ENCODE measurements around the gene NLGN1.
"Not testable (repeated sequence)": the region's sequence is repeated elsewhere in the genome, so short reads cannot be mapped to it uniquely, and the experiment has no call there.

NLGN1 gene

DNA sequence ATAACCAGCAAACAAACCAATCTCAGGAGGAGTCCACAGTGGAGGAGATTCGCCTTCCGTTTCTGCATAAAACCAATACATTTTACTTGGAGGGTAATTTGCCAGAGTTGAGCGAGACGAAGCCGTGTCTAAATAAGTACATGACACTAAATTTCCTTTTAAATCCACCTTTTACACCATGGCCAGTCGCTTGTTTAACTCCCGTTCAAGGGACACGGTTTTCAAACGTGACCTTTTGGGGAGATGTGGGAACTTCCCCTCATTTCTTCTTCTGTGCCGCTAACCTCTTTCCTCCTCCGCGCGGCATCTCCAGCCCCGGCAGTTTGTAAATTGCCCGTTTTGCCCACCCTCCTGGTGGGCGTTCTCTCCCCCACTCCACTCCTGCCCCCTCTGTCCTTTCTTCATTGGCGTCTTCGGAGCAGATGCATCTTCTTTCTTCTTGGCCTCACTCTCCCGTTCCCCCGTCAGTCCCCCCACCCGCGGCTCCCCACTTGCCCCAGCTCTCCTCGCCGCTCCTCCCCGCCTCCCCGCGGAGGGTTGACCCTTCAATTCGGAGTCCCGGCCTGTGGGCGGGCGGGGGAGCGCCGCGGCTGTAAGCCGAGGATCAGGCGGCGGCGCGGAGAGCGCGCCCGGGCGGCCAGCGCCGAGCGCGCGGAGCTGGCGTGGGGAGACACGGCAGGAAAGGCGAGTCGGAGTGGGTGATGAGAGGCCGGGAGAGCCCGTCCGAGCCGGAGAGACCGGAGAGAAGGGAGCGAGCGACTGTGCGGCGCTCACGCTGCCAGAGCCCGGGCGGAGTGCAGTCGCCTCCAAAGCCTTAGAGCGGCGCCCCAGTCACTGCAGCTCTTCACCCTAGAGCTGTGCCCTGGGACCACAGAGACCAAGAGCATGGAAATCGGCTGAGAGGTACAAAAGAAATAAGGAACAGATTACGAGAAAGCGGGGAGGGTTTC lies at the start of gene NLGN1:
Gene NLGN1, plus strand, starts transcription at position 584 of the 950 bp plus-strand sequence.
- peak; percentile 67 for DNase-seq

DNA sequence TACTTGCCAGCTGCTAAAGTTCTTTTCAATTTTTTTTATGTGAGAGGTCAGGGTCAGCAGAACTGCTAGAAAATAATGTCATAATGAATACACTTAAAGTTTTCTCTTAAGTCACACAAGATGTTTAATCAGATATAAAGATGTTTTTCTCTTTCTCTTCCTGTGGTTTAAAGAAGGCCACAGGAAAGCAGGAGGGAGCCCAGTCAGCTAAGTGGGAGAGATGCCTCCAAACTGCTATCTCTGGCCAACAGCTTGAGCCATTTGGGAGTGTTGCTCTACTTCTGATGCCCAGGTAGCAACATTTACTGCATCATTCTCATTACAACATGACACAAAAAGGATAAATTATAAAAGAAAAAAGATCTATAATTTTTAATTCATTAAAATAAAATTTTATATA lies 45.7 kb upstream of the NLGN1 start:
- DNase-seq: no peak

DNA sequence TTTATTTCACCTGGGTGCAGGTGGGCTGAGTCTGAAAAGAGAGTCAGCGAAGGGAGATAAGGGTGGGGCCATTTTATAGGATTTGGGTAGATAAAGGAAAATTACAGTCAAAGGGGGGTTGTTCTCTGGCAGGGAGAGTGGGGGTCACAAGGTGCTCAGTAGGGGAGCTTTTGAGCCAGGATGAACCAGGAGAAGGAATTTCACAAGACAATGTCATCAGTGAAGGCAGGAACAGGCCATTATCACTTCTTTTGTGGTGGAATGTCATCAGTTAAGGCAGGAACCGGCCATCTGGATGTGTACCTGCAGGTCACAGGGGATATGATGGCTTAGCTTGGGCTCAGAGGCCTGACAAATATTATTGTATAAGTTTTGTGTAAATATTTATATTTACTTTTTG lies 44.4 kb upstream of the NLGN1 start:
- DNase-seq: not testable (repeated sequence)

DNA sequence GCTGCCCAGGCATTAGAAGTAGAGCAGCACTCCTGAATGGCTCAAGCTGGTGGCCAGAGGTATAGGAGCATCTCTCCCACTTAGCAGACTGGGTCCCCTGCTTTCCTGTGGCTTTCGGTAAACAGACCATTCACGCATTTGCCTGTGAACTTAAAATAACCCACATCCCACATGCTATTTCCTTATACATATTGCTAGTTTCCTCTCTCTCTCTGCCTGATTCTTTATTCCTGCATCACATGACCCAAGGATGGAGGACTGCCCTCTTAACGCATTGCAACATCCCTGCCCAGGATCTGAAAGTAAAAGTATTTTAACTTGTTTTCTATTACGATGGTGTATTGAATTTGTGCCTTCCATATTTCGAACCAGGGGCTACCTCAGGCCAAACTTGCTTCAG lies 43.4 kb upstream of the NLGN1 start:
- no peak for DNase-seq

DNA sequence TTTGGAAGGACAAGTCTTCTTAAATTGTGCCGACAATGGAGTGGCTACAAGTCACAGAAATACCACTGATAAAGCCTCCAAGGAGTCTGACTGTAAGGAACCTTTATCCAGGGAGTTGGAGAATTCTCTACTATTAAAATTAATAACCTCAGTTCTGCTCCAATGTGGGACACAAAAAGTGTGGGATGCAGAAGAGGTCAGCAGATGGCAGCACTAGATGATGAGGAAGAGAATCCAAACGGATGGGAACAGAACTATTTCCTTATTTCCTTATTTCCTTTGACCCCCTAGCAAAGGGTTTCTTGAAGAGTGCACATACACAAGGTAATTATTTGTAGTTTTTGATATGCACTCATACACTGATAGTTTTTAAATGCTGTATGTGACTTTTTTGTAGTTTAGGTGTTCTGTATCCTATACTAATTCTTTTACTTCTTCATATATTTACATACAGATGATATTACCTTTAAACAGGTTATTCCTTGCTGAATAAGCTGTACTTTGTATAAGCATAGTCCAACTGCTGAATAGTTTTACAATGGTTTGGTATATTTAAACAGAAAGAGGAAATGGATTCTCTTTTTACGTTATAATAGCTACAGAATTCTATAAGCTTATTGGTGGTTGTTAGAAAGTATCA lies 25.6 kb upstream of the NLGN1 start:
- peak; percentile 3 for DNase-seq

DNA sequence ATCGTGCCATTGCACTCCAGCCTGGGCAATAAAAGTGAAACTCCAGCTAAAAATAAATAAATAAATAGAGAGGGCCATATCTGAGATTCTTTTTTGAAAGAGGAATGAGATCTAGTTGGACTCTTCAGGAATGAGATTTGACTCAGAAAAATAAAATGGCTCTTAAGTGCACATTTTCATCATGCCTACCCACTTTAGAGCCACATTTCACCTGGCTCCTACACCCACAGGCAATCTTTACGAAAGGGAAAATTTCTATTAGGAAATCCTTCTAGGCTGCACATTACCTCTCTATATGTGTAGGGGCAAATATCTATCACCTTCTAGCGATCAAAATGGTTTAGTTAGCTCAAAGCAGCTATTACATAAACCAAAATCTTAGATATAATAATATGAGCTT lies 16.9 kb upstream of the NLGN1 start:
- no peak for DNase-seq

DNA sequence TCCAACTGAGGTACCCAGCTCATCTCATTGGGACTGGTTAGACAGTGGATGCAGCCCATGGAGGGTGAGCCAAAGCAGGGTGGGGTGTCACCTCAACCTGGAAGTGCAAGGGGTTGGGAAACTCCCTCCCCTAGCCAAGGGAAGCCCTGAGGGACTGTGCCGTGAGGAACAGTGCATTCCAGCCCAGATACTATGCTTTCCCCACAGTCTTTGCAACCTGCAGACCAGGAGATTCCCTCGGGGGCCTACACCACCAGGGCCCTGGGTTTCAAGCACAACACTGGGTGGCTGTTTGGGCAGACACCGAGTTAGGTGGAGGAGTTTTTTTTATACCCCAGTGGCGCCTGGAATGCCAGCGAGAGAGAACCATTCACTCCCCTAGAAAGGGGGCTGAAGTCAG lies 15.6 kb upstream of the NLGN1 start:
- not testable (repeated sequence) for DNase-seq

DNA sequence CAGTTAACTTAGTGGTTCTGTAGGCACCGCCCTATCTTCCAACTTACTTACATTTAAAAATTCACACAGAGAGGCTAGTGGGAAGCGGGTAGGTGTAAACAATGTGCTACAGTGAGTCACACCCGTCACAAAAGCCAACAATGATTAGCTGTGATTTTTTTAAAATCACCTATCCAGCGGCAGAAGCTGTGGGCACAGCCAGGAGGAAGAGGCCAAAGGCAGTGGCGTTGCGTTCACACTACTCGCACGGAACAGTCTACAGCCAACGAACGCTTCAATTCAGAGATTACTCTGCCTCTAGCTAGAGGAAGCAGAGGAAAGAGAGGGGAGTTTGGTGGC lies 2.5 kb upstream of the NLGN1 start:
- DNase-seq: no peak

DNA sequence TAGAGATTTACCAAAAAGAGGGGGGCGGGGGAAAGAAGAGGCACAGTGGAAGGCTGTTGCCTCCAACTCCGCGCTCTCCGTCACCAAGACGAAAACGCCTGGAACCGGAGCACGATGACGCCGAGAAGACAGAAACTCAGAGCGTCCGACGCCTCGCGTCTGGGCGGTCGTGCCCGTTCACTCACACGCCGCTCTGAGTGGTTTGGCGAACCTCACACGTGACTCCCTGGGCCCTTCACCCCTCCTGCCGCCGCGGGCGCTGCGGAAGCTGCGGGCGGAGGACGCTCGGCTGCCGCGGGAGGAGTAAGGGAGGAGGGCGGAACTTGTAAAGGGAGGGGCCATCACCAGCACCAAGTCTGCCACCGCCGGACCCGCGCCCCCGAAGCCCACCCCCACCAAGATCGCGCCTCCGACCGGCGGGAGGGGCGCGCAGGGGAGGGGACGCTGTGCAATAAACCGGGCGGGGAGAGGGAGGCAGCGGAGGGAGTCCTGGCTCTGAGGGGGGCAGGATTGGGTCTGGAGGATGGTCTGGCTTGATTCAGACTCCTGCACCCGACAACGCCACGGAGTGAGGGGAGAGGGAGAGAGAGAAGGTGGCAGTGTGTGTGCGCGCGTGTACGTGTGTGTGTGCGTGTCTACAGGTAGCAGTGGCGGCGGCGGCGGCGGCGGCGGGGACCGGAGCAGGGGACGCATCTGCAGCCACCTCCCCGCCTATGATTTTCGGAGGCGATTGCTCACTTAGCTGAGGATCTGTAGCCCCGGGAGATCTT lies 1.9 kb upstream of the NLGN1 start:
- DNase-seq: peak; percentile 93

DNA sequence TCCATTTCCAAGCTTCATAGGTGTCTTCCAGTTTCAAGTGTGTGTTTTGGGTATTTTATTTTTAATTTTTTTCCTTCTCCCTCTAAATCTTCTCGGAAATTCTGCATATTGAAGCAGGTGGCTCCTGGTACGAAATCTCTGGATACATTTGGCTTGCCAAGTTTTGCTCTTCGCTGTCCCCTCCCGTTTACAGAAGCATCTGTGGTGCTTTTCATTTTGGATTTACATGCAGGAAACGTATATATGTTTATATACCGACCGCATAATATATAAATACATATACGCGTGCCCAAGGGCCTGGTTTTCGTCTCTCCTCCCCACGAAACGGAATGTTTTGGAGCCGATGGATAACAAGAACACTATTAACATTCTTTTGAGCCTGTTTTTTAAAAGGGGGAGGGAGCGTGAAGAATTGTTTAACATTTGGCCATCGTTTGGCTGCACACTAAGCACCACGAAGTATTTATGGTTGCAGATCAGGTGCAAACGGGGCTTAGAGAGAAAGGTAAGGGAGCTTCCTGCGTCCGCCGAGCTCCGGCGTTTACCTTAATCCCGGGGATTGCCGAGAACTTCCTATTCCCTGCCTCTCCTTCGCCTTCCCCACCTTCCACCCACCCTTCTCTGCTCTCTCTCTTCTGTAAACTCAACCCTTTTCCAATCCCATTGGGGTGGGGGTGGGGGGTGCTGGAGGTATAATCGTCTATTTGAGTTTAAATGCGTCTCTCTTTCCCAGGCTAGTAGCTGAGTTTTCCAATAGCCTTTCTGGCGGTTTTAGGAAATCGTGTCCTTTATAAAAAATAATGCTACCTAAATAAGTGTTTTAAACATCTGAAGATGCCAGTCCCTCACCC lies 1.1 kb upstream of the NLGN1 start:
- peak; percentile 39 for DNase-seq

DNA sequence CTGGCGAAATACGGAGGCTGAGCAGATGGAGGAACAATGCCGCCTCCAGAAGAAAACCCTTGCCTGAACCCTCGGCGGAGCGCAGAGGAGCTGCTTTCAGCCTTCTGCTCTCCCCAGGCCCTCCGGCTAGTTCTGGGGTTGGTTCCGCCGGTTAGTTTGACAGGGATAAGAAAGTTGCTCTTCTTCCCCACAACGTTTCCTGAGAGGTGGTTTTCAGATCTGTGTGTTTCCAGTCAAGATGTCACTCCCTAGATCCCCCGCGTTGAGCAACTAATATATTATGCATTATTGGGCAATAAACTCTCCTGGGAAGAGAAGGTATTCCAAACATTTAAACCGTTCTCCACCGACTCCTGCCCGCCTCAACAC lies 551 bp downstream of the NLGN1 start:
- DNase-seq: peak; percentile 67

DNA sequence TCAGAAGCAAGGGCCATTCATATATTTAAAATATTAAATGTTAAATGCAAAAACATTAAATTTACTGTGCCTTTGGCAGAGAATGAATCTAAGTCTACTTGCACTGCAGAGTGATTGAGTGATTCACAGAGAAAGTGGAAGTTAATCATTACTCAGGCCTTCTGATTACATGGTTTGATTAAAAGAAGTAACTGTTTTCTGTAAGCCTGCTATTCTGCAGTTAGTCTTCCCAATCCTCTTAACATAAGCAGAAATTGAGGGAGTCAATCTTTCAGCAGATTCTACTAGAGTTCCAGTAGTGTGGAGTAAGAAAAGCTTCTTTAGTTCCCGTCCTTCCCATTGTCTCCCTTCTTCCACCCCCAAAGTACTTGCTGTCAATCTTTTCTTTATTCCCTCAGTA lies 1.5 kb downstream of the NLGN1 start:
- no peak for DNase-seq

DNA sequence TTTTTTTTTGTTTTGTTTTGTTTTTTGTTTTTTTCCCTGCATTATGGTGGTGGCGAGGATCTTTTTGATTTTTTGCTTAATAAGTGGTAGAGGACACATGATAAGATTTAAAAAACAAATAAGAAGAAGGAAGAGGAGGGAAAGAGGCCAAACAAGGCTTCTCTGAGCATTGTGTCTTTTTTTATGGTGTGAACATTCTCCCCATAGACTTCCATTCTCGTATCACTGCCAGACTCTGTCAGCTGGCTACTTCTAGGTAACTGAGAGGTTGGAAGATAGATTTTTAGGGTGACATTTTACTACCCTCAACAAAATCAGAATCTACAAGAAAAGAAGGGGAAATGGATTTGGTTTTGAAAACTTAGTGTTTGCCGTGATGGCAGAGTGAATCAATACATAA lies 3.8 kb downstream of the NLGN1 start:
- no peak for DNase-seq

DNA sequence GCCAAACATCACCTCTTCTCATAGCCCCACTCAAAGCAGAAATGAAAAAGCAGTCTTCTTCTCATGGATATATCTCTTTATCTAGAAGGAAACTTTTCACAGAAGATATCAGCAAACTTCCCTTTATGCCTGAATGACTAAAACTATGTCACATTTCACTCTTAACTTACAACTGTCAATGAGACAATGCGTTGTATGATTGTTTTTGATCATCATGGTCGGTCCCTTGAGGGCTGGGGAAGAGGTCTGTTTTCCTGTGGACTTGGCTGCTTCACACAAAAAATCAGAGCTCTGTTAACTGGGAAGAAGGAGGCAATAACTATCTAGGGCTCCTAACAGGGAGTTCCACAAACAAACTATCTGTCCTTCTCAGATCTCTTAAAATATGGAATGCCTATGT lies 5.1 kb downstream of the NLGN1 start:
- no peak for DNase-seq

DNA sequence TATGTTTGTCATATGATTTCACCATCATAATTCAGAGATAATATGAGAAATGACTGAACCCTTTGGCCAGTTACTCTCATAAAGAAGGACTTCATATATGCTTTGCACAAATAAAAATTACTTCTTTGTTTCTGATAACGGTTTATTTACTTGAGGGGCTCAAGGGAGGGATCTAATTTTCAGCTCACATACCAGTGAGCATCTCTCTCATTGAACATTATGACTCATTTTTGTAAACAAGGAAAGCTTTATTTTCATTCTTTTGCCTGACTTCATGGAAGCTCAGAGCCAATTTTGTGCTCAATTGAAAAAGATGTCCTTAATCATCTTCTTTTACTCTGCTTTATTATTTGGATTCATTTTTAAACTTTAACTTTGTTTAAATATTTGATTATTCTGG lies 5.8 kb downstream of the NLGN1 start:
- no peak for DNase-seq

DNA sequence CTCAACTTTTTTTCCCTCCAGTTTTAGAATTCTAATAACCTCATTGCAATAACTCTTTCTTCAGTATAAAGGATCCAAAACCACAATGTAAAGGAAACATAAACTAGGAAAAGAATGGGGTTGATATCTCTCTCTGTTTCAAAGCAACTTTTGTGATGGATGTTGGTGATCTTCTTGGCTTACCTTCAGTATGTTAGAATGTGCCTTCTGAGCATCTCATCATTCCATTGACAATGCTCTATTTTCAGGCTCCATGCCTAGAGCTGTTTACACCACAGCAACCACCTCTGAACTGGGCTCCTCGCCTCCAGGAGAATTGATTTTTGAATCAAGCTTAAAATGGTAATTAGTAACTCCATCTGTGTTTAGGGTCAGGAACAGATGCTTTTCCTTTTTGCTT lies 6.6 kb downstream of the NLGN1 start:
- DNase-seq: no peak

DNA sequence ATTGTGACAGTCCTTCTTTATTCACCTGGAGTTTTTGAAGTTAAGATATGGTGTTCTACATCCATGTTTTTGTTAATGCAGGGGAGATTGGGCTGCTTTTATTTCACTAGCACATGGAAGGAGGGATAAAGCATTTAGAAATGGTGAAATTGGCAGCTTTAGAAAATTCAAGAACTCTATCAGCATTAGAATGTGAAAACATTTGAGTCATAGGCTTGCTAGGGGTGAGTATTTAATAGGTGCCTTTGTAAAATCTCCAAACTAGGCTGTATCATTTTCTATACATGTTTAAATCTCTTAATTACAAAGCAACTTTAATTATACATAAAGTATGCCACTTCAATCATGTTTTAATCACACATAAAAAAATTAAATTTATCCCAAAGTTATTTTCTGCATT lies 12.9 kb downstream of the NLGN1 start:
- no peak for DNase-seq

DNA sequence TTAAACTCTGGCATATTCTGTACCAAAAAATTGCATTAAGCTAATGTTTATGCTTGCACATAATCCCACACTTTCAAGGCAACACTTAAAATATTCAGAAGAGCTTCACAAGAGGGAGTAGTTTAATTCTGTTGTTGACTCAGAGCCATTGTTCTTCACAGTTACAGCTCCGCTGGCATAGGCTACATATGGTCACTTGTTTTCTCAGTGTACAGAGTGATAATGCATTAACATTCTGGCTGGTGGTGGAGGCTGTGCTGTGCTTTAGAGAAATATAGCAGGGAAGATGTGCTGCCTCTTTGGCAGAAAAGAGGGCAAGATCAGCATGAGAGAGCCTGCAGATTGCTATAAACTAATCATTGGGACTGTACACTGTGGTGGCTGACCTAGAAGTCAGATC lies 13.3 kb downstream of the NLGN1 start:
- DNase-seq: peak; percentile 60

DNA sequence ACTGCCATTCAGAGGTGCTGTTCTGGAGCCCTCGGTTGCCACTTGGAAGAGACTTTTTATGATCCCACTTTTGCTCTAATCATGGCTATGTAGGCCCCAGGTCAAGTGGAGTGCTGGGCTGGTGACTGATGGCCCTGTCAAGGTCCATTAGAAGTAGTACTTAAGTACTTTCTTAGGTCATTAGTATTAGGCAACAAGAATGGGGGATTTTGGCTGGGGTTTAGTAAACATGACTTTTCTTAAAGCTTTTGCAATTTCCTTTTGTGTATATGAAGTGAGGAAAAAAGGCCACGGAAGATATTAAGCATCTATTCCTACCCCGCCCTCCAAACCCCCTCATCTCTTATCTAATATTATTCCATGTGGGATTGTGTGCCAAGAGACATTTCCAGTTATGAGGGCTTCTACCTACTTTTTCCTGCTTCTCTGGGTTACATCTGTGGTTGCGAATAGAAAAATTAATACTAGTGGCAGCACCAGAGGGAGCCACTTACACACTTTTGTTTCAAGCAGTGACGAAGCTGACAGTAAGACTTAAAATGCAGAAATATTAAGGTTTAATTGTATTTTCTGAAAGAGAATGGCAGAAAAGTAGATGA lies 13.9 kb downstream of the NLGN1 start:
- DNase-seq: no peak

DNA sequence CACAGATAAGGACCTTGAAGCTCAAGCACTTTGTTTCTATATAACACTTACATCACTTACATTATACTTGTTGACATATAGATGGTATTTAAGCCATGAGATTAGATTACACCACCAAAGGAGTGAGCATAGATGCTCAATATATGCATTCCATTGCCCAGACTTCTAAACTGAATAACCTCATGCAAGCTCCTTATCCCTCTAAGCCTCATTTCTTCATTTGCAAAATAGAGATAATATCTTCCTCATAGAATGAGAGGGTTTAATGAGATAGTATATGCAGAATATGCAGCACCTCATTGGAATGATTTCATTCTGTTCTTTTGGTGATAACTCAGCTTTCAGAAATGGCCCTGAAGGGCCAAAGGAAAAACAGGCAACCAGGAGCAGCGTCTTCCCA lies 18.5 kb downstream of the NLGN1 start:
- DNase-seq: no peak

DNA sequence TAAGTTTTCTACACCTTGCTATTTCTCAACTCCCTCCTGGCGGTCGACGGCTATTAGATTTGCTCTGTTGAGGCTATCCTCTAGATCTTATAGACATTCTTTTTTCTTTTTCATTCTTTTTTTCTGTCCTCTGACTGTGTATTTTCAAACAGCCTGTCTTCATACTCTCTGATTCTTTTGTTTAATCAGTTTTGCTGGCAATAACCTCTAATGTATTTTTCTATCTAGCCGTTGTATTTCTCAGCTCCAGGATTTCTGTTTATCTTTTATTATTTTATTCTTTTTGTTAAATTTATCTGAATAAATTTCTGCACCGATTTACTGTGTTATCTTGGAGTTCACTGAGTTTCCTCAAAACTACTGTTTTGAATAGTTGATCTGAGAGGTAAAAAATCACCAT lies 31.5 kb downstream of the NLGN1 start:
- no peak for DNase-seq

DNA sequence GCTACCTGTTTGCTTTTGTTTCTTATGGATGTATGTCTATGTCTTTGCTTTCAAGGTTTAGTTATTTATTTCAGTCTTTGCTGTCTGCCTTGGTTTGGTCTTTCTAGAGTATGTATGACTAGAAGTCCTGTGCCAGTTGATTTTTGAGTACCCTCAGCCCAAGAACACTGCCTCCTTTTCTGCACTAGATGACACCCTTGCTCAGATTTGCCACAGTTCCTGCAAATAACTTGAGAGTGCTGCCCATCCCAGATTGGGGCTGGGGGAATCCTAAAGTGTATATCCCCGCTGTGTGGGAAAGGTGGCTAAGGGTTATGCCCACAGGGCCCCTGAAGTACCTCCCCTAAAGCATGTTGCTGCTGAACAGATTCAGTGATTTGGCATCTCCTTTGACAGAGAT lies 32.0 kb downstream of the NLGN1 start:
- DNase-seq: no peak

DNA sequence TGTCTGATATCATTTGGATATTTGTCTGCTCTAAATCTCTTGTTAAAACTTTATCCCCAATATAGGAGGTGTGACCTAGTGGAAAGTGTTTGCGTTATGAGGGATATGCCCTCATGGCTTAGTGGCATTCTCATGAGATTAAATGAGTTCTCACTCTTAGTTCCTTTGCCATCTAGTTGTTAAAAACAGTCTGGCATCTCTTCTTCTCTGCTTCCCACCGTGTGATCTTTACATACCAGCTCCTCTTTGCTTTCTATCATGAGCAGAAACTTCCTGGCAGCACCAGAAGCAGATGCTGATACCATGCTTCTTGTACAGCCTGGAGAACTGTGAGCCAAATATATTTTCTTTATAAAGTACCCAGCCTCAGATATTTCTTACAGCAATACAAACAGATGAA lies 33.0 kb downstream of the NLGN1 start:
- DNase-seq: no peak

All from NCI-H345 (cell line).